ENCODE data around the gene GPC6. TPM values are rescaled to one million over a fixed set of nuclear protein-coding genes. Genes with fewer than 3 reads are reported as not detected.
"Not testable (repeated sequence)": the region's sequence is repeated elsewhere in the genome, so short reads cannot be mapped to it uniquely, and the experiment has no call there.

Gene GPC6
- total and polyA plus RNA-seq, 2 experiments from 2014 or later = 14.4 to 43.3 TPM

- Histone ChIP-seq H3K27me3 (no peaks in the 10 kb centered on the region), H3K27ac (no peak overlapping the region), H3K9me3 (ENCODE audit: low read depth) (no peaks in the 10 kb centered on the region), H3K4me3 (no peak overlapping the region), H3K36me3 (no peaks in the 10 kb centered on the region), H3K4me1 (ENCODE audit: low read depth) (peaks cover 24% of the 10 kb centered on the region)
- TF ChIP-seq, protein P1, sequence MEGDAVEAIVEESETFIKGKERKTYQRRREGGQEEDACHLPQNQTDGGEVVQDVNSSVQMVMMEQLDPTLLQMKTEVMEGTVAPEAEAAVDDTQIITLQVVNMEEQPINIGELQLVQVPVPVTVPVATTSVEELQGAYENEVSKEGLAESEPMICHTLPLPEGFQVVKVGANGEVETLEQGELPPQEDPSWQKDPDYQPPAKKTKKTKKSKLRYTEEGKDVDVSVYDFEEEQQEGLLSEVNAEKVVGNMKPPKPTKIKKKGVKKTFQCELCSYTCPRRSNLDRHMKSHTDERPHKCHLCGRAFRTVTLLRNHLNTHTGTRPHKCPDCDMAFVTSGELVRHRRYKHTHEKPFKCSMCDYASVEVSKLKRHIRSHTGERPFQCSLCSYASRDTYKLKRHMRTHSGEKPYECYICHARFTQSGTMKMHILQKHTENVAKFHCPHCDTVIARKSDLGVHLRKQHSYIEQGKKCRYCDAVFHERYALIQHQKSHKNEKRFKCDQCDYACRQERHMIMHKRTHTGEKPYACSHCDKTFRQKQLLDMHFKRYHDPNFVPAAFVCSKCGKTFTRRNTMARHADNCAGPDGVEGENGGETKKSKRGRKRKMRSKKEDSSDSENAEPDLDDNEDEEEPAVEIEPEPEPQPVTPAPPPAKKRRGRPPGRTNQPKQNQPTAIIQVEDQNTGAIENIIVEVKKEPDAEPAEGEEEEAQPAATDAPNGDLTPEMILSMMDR (IDR thresholded peaks at IDR 0.05; ENCODE audit: low read depth, low read length) = no peak
- no peak for DNase-seq (ENCODE audit: low read depth in 1 of 2, low spot score in 1 of 2)
Measured at GRCh38 chr13:94300401-94300800, 1073.8 kb downstream of the GPC6 start.

DNA sequence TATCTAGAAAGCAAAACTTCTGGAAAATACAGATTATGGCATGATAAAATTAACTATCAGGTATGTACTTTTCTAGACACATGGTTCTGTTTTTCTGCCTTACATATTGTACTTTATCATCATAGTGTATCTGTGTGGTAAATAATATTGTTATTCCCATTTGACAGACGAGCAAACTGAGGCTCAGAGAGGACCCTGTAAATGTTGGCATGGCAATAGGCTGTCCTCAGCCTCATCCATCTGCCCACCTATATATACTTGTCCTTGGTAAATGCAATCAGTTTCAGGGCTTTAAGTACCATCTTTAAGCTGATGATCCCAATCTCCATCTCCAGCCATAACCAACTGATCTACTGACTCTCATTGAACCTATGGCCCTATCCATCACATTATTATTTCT is 1074.9 kb downstream of the GPC6 start:
- no peaks in the 10 kb centered on the region for H3K36me3 ChIP-seq
- no peak for DNase-seq (ENCODE audit: low read depth in 1 of 2, low spot score in 1 of 2)
- no peaks in the 10 kb centered on the region for H3K9me3 ChIP-seq (ENCODE audit: low read depth)
- H3K27ac ChIP-seq = no peak overlapping the region
- peaks cover 24% of the 10 kb centered on the region for H3K4me1 ChIP-seq (ENCODE audit: low read depth)
- TF ChIP-seq, protein P1 (IDR thresholded peaks at IDR 0.05; ENCODE audit: low read depth, low read length) = no peak
- H3K27me3 ChIP-seq = no peaks in the 10 kb centered on the region
- H3K4me3 ChIP-seq = no peak overlapping the region

DNA sequence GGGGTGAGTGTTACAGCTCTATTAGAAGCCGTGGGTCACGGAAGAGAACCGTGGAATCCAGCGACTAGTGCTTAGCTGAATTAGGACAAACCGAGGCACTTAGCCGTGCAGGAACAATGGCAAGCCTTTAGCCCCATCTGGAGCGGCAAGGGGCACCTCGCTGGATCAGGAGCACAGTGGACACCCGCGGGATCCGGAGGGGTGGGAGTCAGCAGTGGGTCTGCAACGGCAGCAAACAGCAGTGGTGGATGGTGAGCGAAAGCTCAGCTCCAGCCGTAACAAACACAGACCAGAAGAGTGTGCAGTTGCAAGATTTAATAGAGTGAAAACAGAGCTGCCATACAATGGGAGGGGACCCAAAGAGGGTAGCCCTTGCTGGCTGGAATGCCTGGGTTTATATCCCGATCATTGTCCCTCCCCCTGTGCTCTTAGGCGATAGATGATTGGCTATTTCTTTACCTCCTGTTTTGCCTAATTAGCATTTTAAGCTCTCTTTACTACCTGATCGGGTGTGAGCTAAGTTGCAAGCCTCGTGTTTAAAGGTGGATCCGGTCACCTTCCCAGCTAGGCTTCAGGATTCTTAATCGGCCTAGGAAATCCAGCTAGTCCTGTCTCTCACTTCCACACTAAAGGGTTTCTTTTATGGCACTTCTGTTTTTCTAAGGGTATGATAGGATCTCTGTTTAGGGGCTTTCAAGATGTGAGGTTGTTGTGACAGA is 1076.4 kb downstream of the GPC6 start:
- H3K4me1 ChIP-seq (ENCODE audit: low read depth) = peaks cover 24% of the 10 kb centered on the region
- H3K27ac ChIP-seq; H3K27me3 ChIP-seq; H3K36me3 ChIP-seq; H3K4me3 ChIP-seq; DNase-seq (ENCODE audit: low read depth in 1 of 2, low spot score in 1 of 2); H3K9me3 ChIP-seq (ENCODE audit: low read depth): not testable (repeated sequence)

DNA sequence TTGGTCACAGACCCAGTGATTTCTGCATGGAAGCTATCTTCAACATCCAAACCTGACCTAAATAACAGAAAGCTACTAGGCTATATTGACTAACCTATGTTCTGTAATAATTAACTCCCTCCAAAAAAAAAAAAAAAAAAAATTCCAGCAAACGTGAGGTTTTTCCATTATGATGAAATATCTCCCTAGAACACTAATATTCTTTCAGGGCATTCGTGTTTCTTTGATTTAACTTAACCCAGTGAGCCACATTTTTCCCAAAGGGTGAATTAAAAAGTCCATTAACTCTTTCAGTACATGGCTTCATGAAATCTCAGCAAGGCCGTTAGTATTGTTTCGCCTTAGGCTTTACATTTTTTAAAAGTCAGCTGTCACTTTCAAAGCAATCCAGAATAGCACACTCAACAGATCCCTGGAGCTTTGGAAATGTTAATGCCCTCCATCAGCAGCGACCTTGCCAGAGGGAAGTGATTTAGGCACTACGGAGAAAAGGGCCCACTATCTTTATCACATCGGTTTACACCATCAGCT is 1077.1 kb downstream of the GPC6 start:
- Histone ChIP-seq H3K4me1 (ENCODE audit: low read depth) (peaks cover 20% of the 10 kb centered on the region), H3K9me3 (ENCODE audit: low read depth) (no peaks in the 10 kb centered on the region), H3K27ac (no peak overlapping the region), H3K27me3 (no peaks in the 10 kb centered on the region), H3K36me3 (no peaks in the 10 kb centered on the region), H3K4me3 (no peak overlapping the region)
- DNase-seq (ENCODE audit: low read depth in 1 of 2, low spot score in 1 of 2) = peak in 1 of 2 donors; percentile 10
- TF ChIP-seq, protein P1 (IDR thresholded peaks at IDR 0.05; ENCODE audit: low read depth, low read length) = no peak

DNA sequence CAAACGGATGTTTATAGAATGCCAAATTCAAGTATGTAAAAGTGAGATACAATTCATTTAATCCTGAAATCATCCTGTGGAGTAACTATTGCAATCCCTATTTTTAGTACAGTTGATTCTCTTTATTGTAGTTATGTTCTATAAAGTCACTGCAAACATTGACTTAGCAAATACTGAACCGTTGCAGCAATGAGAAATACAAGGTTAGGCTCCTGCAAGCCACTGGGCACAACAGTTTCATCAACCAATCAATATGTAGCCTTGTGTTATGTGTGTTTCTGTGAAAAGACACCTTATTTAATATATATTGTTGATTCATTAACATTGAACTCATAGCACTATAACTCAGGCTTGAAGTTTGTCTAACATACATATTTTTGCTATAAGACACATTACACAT is 1078.4 kb downstream of the GPC6 start:
- no peak overlapping the region for H3K27ac ChIP-seq
- H3K4me3 ChIP-seq = no peak overlapping the region

DNA sequence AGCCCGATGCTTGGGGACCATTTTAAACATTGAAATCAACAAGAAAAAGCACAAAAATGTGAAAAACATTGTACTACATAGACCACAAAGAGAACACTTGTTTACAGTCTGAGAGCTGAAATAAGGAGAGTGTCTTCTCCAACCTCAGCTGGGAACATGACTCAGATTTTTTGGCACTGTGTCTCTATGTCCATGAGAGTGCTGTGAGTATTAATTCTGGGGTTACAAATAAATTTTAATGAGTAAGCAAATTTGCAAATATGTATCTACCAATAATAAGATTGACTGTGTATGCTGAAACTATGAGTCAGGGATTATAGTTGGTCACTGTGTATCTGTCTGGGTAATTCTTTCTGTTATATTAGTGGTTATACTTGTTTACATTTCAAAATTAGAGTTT is 1078.9 kb downstream of the GPC6 start:
- H3K27ac ChIP-seq = no peak overlapping the region

More for the DNA sequence above, 1078.4 kb downstream of the GPC6 start:
- peaks cover 19% of the 10 kb centered on the region for H3K4me1 ChIP-seq (ENCODE audit: low read depth)
- H3K27me3 ChIP-seq = no peaks in the 10 kb centered on the region
- no peak for DNase-seq (ENCODE audit: low read depth in 1 of 2, low spot score in 1 of 2)
- TF ChIP-seq, protein P1 (IDR thresholded peaks at IDR 0.05; ENCODE audit: low read depth, low read length) = no peak
- no peaks in the 10 kb centered on the region for H3K36me3 ChIP-seq
- H3K9me3 ChIP-seq (ENCODE audit: low read depth) = no peaks in the 10 kb centered on the region

More for the DNA sequence above, 1078.9 kb downstream of the GPC6 start:
- DNase-seq (ENCODE audit: low read depth in 1 of 2, low spot score in 1 of 2) = peak in 1 of 2 donors; percentile 85
- Histone ChIP-seq H3K9me3 (ENCODE audit: low read depth) (no peaks in the 10 kb centered on the region), H3K36me3 (no peaks in the 10 kb centered on the region), H3K4me1 (ENCODE audit: low read depth) (peaks cover 15% of the 10 kb centered on the region), H3K4me3 (no peak overlapping the region), H3K27me3 (no peaks in the 10 kb centered on the region)
- TF ChIP-seq, protein P1 (IDR thresholded peaks at IDR 0.05; ENCODE audit: low read depth, low read length) = no peak
